ENCODE data around the gene S100A10.

The S100A10 gene

GRCh38 chr1:151968058-151968457, 25.6 kb downstream of the S100A10 start:
- intact Hi-C loops (cut with DNase I), result no loop called here
- no peak for DNase-seq

GRCh38 chr1:151967091-151967490, 26.6 kb downstream of the S100A10 start:
- intact Hi-C loops (cut with DNase I), result no loop called here
- DNase-seq, result no peak

GRCh38 chr1:151966061-151966460, 27.6 kb downstream of the S100A10 start:
- no peak for DNase-seq
- intact Hi-C loops (cut with DNase I), result no loop called here

- no peak for DNase-seq
- intact Hi-C loops (cut with DNase I), result no loop called here
Measured at GRCh38 chr1:151964510-151964909, 29.1 kb downstream of the S100A10 start.

- intact Hi-C loops (cut with DNase I), result no loop called here
- no peak for DNase-seq
Measured at GRCh38 chr1:151963288-151963687, 30.4 kb downstream of the S100A10 start.

- intact Hi-C loops (cut with DNase I), result no loop called here
- no peak for DNase-seq
Measured at GRCh38 chr1:151961833-151962232, 31.8 kb downstream of the S100A10 start.

- intact Hi-C loops (cut with DNase I), result no loop called here
- no peak for DNase-seq
Measured at GRCh38 chr1:151960780-151961513, 32.7 kb downstream of the S100A10 start.

GRCh38 chr1:151958959-151959358, 34.7 kb downstream of the S100A10 start:
- DNase-seq, result no peak
- intact Hi-C loops (cut with DNase I), result no loop called here

- intact Hi-C loops (cut with DNase I), result no loop called here
- no peak for DNase-seq
Measured at GRCh38 chr1:151956957-151957497, 36.6 kb downstream of the S100A10 start.

GRCh38 chr1:151953409-151954094, 40.1 kb downstream of the S100A10 start:
- DNase-seq, result no peak
- intact Hi-C loops (cut with DNase I), result no loop called here

GRCh38 chr1:151952811-151953210, 40.8 kb downstream of the S100A10 start:
- intact Hi-C loops (cut with DNase I), result no loop called here

GRCh38 chr1:151949371-151950193, 44.1 kb downstream of the S100A10 start:
- peak in 1 of 10 donors; percentile 69 for DNase-seq
- intact Hi-C loops (cut with DNase I), result no loop called here

More at GRCh38 chr1:151952811-151953210, 40.8 kb downstream of the S100A10 start:
- no peak for DNase-seq

- intact Hi-C loops (cut with DNase I), result no loop called here
- DNase-seq, result no peak
Measured at GRCh38 chr1:151948506-151948905, 45.2 kb downstream of the S100A10 start.

- intact Hi-C loops (cut with DNase I), result no loop called here
- DNase-seq, result no peak
Measured at GRCh38 chr1:151947140-151947539, 46.5 kb downstream of the S100A10 start.

GRCh38 chr1:151945725-151946722, 47.6 kb downstream of the S100A10 start:
- intact Hi-C loops (cut with DNase I), result no loop called here
- peak in 1 of 10 donors; percentile 23 for DNase-seq

- no peak for DNase-seq
- intact Hi-C loops (cut with DNase I), result no loop called here
Measured at GRCh38 chr1:151944857-151945575, 48.6 kb downstream of the S100A10 start.

- no peak for DNase-seq
- intact Hi-C loops (cut with DNase I), result no loop called here
Measured at GRCh38 chr1:151944126-151944856, 49.4 kb downstream of the S100A10 start.

GRCh38 chr1:151943591-151943990, 50.1 kb downstream of the S100A10 start:
- no peak for DNase-seq
- intact Hi-C loops (cut with DNase I), result no loop called here

All from posterior cingulate gyrus (tissue), 11 donors.